Natural killer cell (primary cell): Measurements from ENCODE around the gene COL5A3. TPM values are rescaled to one million over a fixed set of nuclear protein-coding genes. Genes with fewer than 3 reads are reported as not detected.

Source experiments
- ATAC-seq, 3 donors: fragments of 150-1000 bp in 2 of 3; fragments of 200-7000 bp in 1 of 3; cut with Tn5 transposase; 1 replicate in 1 of 3; 2 replicates in 2 of 3; pipeline ENCODE4 v1.10.0; 2021; ENCODE audit warnings: mild to moderate bottlenecking in 2 of 3, moderate library complexity in 2 of 3
- DNase-seq, 2 donors: peaks; one replicate each; pipeline versions ENCODE4 v3.0.0 to v3.0.0-alpha.2; 2013 to 2021; ENCODE audit warnings: mixed read lengths in 1 of 2
- H3K27ac ChIP-seq: one replicate; pipeline ENCODE4 v1.5.1; 2013; ENCODE audit warnings: mild to moderate bottlenecking, low read length
- H3K27me3 ChIP-seq: one replicate; pipeline ENCODE4 v1.6.1; 2013; ENCODE audit warnings: low read length; ENCODE audit not compliant: control insufficient read depth, insufficient read depth
- H3K36me3 ChIP-seq: one replicate; pipeline ENCODE4 v1.6.1; 2013; ENCODE audit warnings: low read length; ENCODE audit not compliant: control insufficient read depth, insufficient read depth
- H3K4me1 ChIP-seq: one replicate; pipeline ENCODE4 v1.6.1; 2013; ENCODE audit warnings: low read length; ENCODE audit not compliant: control insufficient read depth, insufficient read depth
- H3K4me3 ChIP-seq: one replicate; pipeline ENCODE4 v1.5.1; 2013; ENCODE audit warnings: low read length
- H3K9me3 ChIP-seq: one replicate; pipeline ENCODE4 v1.6.1; 2013; ENCODE audit warnings: low read length; ENCODE audit not compliant: control insufficient read depth, insufficient read depth
- H3K27ac Mint-ChIP-seq, 2 donors: one replicate each; pipeline ENCODE4 v1.8.0; 2022; ENCODE audit warnings: mild to moderate bottlenecking in 2 of 2, mixed read lengths in 2 of 2, moderate library complexity in 1 of 2
- H3K27me3 Mint-ChIP-seq, 2 donors: one replicate each; pipeline ENCODE4 v1.8.0; 2022; ENCODE audit warnings: low read depth in 2 of 2, mixed read lengths in 2 of 2
- H3K36me3 Mint-ChIP-seq: one replicate; pipeline ENCODE4 v1.8.0; 2022; ENCODE audit warnings: mixed read lengths
- H3K4me1 Mint-ChIP-seq, 2 donors: one replicate each; pipeline ENCODE4 v1.8.0; 2022; ENCODE audit warnings: mixed read lengths in 2 of 2
- H3K4me3 Mint-ChIP-seq: one replicate; pipeline ENCODE4 v1.8.0; 2022; ENCODE audit warnings: mild to moderate bottlenecking, moderate library complexity, mixed read lengths
- H3K9me3 Mint-ChIP-seq, 2 donors: one replicate each; pipeline ENCODE4 v1.8.0; 2022; ENCODE audit warnings: mixed read lengths in 2 of 2
- WGBS: methylation state at CpG from one replicate; pipeline ENCODE4 v1.1.7; 2013; ENCODE audit warnings: missing lambda C conversion rate; ENCODE audit not compliant: insufficient coverage; 5-methylcytosine and 5-hydroxymethylcytosine counted together
- intact Hi-C: fragments of 100-400 bp; cut with micrococcal nuclease; formaldehyde crosslinking; loops from one replicate; pipeline ENCODE4 v1.14.2; 2022
- total RNA-seq, 4 donors: library from RNA; stranded (reverse); fragments of 120-200 nt in 1 of 4; gene quantifications; one replicate each; pipeline versions ENCODE4 v1.2.3 to v1.2.4, GENCODE V29; 2013 to 2022
- TF ChIP-seq, protein P1 (sequence below): fragments of 200-600 bp; IDR thresholded peaks from one replicate; pipeline ENCODE4 v1.8.0; 2022; ENCODE audit warnings: antibody characterized with exemption

Gene COL5A3
- total RNA-seq, 3 donors from 2014 or later (not counting 1 experiment from before 2014, with no cell fraction given), result 0.33 to 6.6 (median 0.63) TPM

DNA sequence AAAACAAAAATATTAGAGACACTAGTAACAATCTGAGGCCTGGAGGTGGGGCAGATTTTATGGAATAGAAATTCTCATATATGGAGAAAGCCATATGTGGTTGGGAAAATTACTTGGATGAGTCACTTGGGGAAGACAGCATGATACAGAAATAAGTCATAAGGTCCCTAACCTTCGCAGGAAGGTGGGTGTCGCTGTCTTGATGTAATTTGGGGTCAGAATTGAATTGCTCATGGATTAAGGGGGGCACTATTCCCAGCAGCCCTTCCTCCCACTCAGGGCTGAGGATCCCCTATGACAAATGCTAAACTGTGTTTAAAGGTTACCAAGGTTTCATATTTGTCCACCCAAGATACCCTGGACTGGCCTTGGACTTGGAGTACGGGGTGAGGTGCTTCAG, 8.0 kb upstream of the COL5A3 start:
- Mint-ChIP-seq H3K9me3 (no peaks in the 10 kb centered on the region), H3K36me3 (no peaks in the 10 kb centered on the region), H3K27me3 (peaks cover 6 to 7% of the 10 kb centered on the region in 2 donors), H3K4me3 (no peak overlapping the region), H3K27ac (no peak overlapping the region), H3K4me1 (no peaks in the 10 kb centered on the region)
- no peak overlapping the region for H3K27ac ChIP-seq
- no peaks in the 10 kb centered on the region for H3K9me3 ChIP-seq
- no peaks in the 10 kb centered on the region for H3K36me3 ChIP-seq
- TF ChIP-seq, protein P1, sequence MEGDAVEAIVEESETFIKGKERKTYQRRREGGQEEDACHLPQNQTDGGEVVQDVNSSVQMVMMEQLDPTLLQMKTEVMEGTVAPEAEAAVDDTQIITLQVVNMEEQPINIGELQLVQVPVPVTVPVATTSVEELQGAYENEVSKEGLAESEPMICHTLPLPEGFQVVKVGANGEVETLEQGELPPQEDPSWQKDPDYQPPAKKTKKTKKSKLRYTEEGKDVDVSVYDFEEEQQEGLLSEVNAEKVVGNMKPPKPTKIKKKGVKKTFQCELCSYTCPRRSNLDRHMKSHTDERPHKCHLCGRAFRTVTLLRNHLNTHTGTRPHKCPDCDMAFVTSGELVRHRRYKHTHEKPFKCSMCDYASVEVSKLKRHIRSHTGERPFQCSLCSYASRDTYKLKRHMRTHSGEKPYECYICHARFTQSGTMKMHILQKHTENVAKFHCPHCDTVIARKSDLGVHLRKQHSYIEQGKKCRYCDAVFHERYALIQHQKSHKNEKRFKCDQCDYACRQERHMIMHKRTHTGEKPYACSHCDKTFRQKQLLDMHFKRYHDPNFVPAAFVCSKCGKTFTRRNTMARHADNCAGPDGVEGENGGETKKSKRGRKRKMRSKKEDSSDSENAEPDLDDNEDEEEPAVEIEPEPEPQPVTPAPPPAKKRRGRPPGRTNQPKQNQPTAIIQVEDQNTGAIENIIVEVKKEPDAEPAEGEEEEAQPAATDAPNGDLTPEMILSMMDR, result no peak
- no peaks in the 10 kb centered on the region for H3K27me3 ChIP-seq
- DNase-seq (no peak), ATAC-seq (no peak)
- WGBS, result 86% methylated on average over 2 of the region's 3 CpGs
- no peak overlapping the region for H3K4me3 ChIP-seq
- intact Hi-C loops, result no loop called here
- no peaks in the 10 kb centered on the region for H3K4me1 ChIP-seq

DNA sequence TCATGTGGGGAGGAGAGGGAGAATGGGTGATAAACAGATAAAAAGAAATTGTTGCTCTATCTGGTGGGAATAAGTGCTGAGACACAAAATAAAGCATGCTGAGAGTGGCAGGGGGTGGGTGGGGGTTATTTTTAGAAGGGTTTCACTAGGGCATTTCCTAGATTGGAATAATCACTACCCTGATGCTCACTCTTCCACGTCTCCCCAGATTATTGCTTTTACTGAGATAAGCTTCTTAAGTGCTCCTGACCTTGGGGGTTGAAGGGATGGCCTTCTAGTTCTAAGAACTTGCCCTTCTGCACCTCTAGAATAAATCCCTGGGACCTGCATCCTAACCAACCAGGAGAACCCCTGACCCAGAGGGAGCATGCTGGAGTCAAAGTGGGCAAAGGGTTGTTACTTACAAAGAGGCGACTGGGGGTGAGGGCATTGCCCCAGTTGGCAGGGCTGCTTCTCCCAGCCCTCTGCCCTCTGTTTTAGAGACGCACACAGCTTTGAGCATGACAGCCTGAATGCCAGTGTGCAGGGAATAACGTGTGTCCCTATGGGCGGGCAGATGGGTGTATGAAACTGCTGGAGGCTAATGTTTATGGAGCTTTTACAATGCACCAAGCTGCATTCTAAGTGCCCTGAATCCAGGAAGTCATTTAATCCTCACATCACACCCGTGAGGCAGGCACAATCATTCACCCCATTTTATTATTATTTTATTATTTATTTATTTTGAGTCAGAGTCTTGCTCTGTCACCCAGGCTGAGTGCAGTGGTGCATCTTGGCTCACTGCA, 3.7 kb upstream of the COL5A3 start:
- no peaks in the 10 kb centered on the region for H3K9me3 Mint-ChIP-seq
- H3K4me1 Mint-ChIP-seq, result peaks cover 6 to 14% of the 10 kb centered on the region in 2 donors
- Histone ChIP-seq H3K27ac (no peak overlapping the region), H3K9me3 (no peaks in the 10 kb centered on the region), H3K4me1 (peaks cover 12% of the 10 kb centered on the region), H3K36me3 (no peaks in the 10 kb centered on the region), H3K4me3 (no peak overlapping the region), H3K27me3 (peaks cover 7% of the 10 kb centered on the region)
- H3K36me3 Mint-ChIP-seq, result no peaks in the 10 kb centered on the region
- H3K27me3 Mint-ChIP-seq, result peaks cover 17 to 23% of the 10 kb centered on the region in 2 donors
- H3K27ac Mint-ChIP-seq, result no peak overlapping the region
- WGBS, result 68% methylated on average over 4 of the region's 6 CpGs
- DNase-seq, result no peak
- no peak overlapping the region for H3K4me3 Mint-ChIP-seq
- ATAC-seq, result no peak
- intact Hi-C loops, result no loop called here
- TF ChIP-seq, protein P1, result no peak

DNA sequence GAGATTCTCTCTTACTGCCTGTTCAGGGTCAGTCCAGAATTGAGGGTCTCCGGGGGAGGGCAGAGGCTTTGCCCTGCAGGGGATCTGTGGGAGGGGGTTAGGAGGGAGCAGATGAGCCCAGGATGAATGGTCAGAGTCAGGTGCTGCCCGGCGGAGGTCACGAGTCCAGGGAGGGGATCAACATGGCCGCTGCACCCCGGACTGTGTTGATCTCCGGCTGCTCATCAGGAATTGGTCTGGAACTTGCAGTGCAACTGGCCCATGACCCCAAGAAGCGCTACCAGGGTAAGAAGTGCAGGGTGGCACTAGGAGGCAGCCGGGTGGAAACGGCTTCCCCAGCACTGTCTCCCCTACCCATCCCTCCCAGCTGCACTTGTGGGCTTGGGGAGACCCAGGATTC, 3.0 kb upstream of the COL5A3 start, which contains the start of gene RDH8:
TSS of gene RDH8 (plus strand) at position 168 of the 400 bp plus-strand sequence. CDS start at position 183, 15 bp downstream.
- H3K36me3 ChIP-seq, result no peaks in the 10 kb centered on the region
- DNase-seq (no peak), ATAC-seq (no peak)
- TF ChIP-seq, protein P1, result no peak
- peaks cover 19% of the 10 kb centered on the region for H3K4me1 ChIP-seq
- H3K4me3 ChIP-seq, result no peak within 1 kb of the TSS
- H3K27me3 Mint-ChIP-seq, result peaks cover 23 to 29% of the 10 kb centered on the region in 2 donors
- H3K4me1 Mint-ChIP-seq, result peaks cover 12 to 21% of the 10 kb centered on the region in 2 donors
- no peaks in the 10 kb centered on the region for H3K9me3 Mint-ChIP-seq
- H3K27ac Mint-ChIP-seq, result no peak within 1 kb of the TSS
- no peaks in the 10 kb centered on the region for H3K9me3 ChIP-seq
- peaks cover 14% of the 10 kb centered on the region for H3K27me3 ChIP-seq
- intact Hi-C loops, result no loop called here
- no peak within 1 kb of the TSS for H3K27ac ChIP-seq
- WGBS, result 77% methylated on average over 10 of the region's 10 CpGs
- no peak within 1 kb of the TSS for H3K4me3 Mint-ChIP-seq
- H3K36me3 Mint-ChIP-seq, result no peaks in the 10 kb centered on the region
